ENCODE results near the gene GORASP2. TPM values are rescaled to one million over a fixed set of nuclear protein-coding genes. Genes with fewer than 3 reads are reported as not detected.

The GORASP2 gene
- total RNA-seq, 1 donor from 2014 or later, result 75.4 TPM

DNA sequence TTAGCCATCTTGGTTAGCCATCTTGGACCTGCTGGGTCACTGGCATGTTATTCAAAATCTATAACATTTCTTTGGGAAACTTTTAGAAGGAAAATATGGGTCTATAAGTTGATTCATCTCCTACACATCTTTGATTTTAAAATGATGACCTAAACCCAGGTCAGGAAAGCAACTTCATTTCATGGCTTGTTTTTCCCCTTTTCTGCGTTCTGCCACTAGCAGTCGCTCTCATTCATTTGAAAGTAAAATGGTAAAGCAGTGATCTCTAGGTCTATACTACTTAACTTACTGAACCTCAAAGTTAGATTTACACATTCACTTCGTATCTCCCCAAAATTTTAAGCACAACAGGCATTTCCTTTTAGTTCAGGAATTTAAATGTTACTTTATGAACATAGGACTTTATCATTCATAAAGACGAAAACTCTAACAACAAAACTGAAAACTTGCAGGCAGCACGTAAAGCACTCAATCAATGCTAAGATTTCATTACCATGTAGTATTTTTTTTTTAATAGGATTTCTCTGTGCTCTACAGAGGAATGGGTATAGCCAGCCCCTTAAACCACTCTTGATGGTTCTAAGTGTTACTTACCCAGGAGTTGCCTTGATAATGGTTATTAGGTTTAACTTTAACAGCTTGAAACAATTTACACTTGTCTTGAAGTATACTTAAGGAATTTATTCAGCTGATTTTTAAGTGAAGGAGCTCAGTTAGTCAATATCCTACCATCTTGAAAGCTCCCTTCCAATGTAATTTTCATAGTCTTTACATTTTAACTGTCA, 62.5 kb downstream of the GORASP2 start:
- no peak for DNase-seq (ENCODE audit: extremely low read depth, low read depth, low spot score)

DNA sequence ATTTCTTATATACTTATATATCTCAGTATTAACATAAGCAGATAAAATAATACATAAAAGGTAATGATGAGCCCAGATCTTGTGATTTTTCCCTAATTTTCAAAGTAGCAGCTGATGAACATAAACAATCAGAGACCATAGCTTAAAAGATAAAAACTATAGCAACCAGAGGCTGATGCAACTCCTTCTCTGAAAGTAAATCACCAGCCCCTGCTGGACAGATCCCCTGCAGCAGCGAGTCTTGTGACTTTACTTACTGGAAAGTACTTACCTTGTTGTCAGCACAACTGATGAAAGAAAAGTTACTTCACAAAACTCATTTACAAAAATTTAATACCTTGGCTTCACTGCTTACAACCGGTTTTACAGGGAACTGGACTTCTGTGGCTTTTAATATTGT, 67.3 kb downstream of the GORASP2 start:
- no peak for DNase-seq (ENCODE audit: extremely low read depth, low read depth, low spot score)

DNA sequence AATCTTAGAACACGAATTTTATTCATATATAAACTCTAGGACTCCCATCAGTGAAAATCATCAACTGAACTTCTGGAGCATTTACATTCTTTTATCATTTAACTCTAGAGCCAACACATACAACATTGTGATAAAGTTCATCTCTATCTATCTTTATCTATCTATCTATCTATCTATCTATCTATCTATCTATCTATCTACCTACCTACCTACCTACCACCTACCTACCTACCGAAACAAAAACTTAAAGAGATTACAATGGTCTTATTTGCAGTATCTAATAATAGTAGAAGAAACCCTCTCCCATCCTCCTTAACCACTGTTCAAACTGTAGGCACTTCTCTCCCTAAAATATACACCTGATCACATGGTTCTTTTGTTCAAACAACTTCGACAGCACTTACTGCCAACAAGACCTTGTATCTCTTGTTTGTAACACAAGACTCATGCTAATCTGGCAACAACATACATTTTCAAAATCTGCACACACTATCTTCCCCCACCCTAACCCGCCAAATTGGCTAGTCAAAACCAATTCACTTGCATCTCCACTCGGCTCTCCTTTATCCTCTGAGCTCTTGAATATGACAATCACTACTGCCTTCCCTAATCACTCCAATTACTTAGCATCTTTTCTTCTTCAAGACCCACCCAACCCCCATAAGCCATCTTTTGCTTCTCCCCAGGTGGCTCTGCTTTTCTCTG, 69.0 kb downstream of the GORASP2 start:
- no peak for DNase-seq (ENCODE audit: extremely low read depth, low read depth, low spot score)

DNA sequence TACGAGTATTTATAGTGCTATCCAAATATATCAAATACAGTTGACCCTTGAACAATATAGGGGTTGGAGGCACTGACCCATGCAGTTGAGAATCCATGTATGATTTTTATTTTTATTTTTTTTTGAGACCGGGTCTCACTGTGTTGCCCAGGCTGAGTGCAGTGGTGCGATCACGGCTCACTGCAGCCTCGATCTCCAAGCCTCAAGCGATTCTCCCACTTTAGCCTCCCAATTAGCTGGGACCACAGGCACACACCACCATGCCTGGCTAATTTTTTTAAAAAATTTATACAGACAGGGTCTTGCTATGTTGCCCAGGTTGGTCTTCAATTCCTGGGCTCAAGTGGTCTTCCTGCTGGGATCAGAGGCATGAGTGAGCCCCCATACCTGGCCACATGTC, 70.6 kb downstream of the GORASP2 start:
- DNase-seq (ENCODE audit: extremely low read depth, low read depth, low spot score), result no peak

DNA sequence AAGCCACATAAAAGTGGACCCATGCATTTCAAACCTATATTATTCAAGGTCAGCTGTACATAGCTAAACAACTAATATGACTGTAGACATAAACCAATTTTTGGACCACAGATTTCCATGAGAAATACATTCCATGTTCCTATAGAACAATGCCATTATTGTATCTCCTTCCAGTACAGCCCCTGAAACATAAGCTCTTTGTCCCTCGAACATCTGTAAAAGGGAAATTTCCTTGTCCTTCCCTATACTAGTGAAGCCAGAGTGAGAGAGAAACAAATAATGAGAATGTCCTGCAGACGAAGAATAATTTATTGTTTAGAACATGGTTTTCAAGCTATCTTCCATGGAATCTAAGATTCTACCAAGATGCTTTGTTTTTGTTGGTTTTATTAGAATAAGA, 75.3 kb downstream of the GORASP2 start:
- no peak for DNase-seq (ENCODE audit: extremely low read depth, low read depth, low spot score)

DNA sequence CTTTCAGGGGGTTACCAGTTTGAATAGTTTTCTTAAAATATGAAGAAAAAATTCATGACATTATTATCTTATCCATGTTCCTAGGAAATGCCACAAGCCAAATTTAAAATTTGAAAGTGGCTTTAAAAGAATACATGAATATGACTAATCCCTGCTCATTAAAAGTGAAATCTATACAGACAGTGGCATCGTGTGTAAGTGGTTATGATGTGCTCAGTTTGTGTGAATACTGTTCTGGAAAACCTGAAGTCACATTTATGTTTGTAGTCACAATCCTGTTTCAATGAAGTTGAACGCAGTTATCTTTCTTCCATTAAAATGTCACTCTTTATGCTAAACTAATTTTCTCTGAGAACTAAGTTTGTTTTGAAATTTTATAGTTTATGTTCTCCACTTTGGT, 75.8 kb downstream of the GORASP2 start:
- no peak for DNase-seq (ENCODE audit: extremely low read depth, low read depth, low spot score)

DNA sequence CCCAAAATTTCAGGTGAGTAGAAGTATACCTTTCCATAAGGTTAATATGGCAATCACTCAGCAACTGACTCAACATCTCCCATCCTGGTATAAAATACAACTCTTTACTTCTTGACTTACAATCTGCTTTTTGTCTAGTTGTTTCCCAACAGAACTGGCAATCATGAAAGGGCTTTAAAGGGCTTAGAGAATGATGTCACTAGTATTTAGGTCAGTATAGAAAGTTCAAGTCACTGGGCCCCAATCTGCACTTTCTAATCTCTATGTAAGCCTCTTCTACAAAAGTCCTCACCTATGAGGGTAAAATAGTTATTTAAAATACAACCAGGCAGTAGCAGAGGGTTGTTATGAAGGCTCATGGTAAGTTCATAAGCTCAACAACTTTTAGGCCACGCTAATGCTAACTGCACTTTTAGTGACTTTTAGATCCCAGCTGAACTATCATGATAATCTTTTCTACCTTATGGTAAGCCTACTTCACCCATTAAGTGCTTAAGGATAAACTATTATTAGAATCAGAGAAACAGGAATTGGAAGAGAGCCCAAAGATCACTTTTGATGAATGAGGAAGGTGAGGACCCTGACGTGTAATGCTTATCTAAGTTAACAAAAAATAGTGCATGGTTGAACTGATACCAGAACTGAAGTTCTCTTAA, 79.6 kb downstream of the GORASP2 start:
- no peak for DNase-seq (ENCODE audit: extremely low read depth, low read depth, low spot score)

DNA sequence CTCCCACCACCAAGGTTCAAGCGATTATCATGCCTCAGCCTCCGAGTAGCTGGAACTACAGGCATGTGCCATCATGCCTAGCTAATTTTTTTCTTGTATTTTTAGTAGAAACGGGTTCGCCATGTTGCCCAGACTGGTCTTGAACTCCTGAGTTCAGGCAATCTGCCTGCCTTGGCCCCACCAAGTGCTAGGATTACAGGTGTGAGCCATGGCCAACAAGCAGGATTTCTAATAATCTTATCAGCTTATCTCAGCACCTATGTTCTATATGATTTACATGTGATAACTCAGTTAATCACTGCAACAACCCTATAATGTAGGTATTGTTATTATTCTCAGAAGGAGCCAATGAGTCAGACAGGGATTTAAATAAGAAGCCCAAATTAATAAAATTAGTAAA, 80.3 kb downstream of the GORASP2 start:
- no peak for DNase-seq (ENCODE audit: extremely low read depth, low read depth, low spot score)

DNA sequence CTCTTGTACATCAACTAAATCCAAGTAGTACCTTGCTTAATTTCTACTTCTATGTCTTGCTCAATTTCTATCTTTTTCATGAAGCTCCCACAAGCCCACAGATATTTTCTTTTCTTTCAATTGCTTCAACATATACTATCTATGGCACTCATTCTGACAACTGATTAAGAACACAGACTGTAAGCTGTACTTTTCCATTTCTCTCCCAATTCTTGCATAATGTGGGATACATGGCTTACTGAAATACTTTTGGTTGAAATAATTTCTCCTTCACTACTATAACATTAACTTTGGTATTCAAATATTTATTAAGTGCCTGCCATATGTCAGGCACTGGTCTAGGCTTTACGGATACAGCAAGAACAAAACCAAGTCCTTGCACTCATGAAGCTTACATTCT, 84.8 kb downstream of the GORASP2 start:
- no peak for DNase-seq (ENCODE audit: extremely low read depth, low read depth, low spot score)

DNA sequence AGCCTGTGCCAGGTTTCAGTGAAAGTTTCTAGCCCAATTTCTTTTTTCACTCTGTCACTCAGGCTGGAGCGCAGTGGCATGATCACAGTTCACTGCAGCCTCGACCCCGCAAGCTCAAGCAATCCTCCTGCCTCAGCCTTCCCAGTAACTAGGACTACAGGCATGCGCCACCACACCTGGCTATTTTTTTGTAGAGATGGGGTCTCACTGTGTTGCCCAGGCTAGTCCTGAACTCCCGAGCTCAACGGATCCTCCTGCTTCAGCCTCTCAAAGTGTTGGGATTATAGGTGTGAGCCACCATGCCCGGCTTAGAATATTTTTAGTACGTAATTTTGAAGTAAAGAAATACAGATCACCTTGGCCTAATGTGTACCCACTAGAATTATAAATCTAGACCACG, 87.1 kb downstream of the GORASP2 start:
- DNase-seq (ENCODE audit: extremely low read depth, low read depth, low spot score), result no peak

Other genes starting within 250 kb of the GORASP2 start
- 0.06 TPM in 1 of 2 replicates, not detected in the other for gene SP5, start 213.9 kb upstream of the GORASP2 start, total RNA-seq
- gene ERICH2, start 158.9 kb upstream of the GORASP2 start, total RNA-seq, result not detected in 2 replicates
- gene GAD1, start 112.4 kb upstream of the GORASP2 start, total RNA-seq, result 0.35 TPM in 1 of 2 replicates, not detected in the other
- 22.8 and 30.8 TPM in 2 replicates for gene TLK1, start 231.6 kb downstream of the GORASP2 start, total RNA-seq

All from glomerular endothelial cell (primary cell).